ENCODE measurements around the gene PRELID1. TPM values are rescaled to one million over a fixed set of nuclear protein-coding genes. Genes with fewer than 3 reads are reported as not detected.

PRELID1 gene
- total and polyA plus RNA-seq, 8 donors = 72.3 to 154 (median 86.4) TPM

DNA sequence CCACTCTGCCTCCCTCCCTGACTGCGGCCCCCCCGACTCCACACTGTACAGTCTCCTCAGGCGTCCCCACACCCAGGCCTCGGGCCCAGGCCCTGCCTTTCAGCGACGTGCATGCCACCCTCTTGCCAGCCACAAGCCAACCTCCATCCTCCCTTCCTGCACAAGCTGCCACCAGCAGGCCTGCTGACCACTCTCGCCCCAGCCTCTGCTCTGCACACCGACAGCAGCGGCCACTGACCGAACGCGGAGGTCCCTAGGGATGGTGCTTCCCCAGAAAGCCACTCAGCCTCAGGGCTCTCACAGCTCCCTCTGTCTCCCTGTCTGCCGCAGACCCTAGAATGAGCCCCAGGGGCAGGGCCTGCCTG, 29.3 kb downstream of the PRELID1 start:
- peaks cover 0 to 93% of the 10 kb centered on the region in 2 donors for H3K36me3 ChIP-seq
- H3K27ac ChIP-seq = no peak overlapping the region
- intact Hi-C loops (cut with DNase I) = no loop called here
- no peaks in the 10 kb centered on the region for H3K27me3 ChIP-seq
- H3K9me3 ChIP-seq = no peaks in the 10 kb centered on the region
- H3K4me1 ChIP-seq = peaks cover 0 to 8% of the 10 kb centered on the region in 2 donors
- DNase-seq (peak in 1 of 4 donors; percentile 66), ATAC-seq (no peak)
- no peak overlapping the region for H3K4me3 ChIP-seq
- TF ChIP-seq, protein P1, sequence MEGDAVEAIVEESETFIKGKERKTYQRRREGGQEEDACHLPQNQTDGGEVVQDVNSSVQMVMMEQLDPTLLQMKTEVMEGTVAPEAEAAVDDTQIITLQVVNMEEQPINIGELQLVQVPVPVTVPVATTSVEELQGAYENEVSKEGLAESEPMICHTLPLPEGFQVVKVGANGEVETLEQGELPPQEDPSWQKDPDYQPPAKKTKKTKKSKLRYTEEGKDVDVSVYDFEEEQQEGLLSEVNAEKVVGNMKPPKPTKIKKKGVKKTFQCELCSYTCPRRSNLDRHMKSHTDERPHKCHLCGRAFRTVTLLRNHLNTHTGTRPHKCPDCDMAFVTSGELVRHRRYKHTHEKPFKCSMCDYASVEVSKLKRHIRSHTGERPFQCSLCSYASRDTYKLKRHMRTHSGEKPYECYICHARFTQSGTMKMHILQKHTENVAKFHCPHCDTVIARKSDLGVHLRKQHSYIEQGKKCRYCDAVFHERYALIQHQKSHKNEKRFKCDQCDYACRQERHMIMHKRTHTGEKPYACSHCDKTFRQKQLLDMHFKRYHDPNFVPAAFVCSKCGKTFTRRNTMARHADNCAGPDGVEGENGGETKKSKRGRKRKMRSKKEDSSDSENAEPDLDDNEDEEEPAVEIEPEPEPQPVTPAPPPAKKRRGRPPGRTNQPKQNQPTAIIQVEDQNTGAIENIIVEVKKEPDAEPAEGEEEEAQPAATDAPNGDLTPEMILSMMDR (IDR thresholded peaks at IDR 0.05) = no peak

DNA sequence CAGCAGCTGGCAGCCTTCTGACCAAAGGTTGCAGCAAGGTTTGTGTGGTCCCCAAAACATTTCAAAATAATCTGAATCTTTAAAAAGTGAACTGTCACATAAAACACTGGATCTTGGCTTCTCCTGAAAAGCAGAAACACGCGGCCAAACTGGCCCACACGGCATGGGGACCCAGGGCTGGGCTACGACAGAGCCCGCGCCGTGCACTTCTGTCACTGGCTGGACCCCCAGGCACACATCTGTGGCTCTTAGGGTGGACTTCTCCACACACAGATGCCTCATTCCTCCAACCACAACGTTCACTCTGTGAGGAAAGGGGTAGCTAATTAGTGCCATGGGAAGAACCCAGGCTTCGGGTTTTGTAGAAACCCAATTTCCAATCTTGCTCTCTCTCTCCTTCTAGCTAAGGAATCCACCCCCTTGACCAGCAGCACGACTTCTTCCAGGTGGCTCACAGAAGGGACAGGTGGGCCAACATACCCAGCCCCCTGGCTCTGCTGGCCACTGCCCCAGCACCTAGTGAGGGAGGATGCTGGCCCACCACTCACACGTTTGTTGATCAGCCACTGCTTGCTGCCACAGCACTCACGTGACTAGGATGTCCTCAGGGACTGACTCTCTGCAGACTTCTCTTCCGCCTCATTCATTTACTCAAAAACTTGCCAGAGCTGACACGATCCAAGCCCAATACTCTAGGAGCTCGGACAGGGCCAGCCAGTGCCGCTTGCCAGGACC, 30.0 kb downstream of the PRELID1 start:
- no peaks in the 10 kb centered on the region for H3K9me3 ChIP-seq
- no peak for ATAC-seq
- TF ChIP-seq, protein P1 (IDR thresholded peaks at IDR 0.05) = no peak
- peaks cover 0 to 9% of the 10 kb centered on the region in 2 donors for H3K4me1 ChIP-seq
- H3K4me3 ChIP-seq = no peak overlapping the region
- intact Hi-C loops (cut with DNase I) = no loop called here
- H3K36me3 ChIP-seq = peaks cover 0 to 96% of the 10 kb centered on the region in 2 donors
- no peaks in the 10 kb centered on the region for H3K27me3 ChIP-seq
- peak in 1 of 4 donors; percentile 33 for DNase-seq
- no peak overlapping the region for H3K27ac ChIP-seq

DNA sequence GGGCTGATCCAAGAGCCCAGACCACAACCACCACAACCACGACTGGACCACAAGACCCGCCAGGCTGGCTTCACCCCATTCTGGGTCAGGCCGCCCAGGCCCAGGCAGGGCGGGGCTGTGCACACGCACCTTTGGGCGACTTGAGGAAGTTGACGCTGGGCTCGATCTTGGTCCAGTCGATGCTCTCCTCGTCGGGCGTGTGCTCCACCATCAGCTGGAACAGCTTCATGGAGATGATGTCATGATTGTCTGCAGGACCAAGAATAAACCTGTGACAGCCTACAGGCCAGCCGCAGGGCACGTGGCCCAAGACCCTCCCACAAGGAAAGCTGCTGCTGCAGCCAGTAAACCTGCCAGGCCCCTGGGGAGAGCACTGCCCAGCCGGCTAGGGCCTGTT, 30.6 kb downstream of the PRELID1 start:
- DNase-seq = peak in 1 of 4 donors; percentile 55
- no peaks in the 10 kb centered on the region for H3K9me3 ChIP-seq
- no peak overlapping the region for H3K27ac ChIP-seq
- peaks cover 0 to 99% of the 10 kb centered on the region in 2 donors for H3K36me3 ChIP-seq
- peaks cover 0 to 15% of the 10 kb centered on the region in 2 donors for H3K4me1 ChIP-seq
- intact Hi-C loops (cut with DNase I) = no loop called here
- no peaks in the 10 kb centered on the region for H3K27me3 ChIP-seq
- TF ChIP-seq, protein P1 (IDR thresholded peaks at IDR 0.05) = no peak
- no peak overlapping the region for H3K4me3 ChIP-seq
- no peak for ATAC-seq

DNA sequence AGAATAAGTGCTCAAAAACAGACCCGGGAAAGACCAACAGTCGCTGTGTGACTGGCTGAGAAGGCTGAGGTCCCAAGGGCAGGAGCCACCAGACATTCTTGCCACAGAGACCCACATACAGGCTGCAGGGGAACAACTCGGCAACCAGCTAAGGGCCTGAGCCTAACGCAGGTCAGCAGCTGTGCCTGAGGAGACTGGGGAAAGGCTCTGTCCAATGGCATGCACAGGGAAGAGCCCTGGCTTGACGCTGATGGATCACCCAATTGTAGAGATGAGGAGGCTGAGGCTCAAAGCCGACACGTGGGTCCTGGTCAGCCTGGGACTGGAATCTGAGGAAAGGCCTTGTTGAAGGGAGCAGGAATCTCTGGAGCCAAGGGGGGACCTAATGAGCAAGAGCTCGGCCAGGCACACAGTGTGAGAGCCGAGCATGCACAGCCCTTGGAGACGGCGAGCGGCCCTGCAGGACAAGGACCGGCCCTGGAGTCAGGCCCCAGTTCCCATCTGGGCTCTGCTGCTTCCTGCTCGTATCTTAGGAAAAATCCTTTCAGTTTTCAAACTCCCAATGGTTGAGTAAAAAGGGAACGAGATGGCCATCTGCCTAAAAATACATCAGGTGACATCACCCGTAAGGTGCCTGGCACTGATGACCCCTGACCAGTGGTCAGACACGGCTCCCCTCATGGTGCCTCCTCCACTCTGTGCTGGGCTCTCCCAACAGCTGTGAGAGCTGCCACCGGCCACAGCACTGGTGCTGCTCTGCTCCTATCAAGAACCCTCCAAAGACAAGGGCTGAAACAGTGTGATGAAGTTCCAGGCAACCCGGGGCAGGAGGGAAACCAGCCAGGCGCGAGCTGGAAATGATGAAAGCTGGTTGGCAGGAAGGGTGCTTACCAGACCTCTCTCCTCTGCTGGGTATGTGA, 31.4 kb downstream of the PRELID1 start:
- no peak overlapping the region for H3K27ac ChIP-seq
- intact Hi-C loops (cut with DNase I) = no loop called here
- TF ChIP-seq, protein P1 (IDR thresholded peaks at IDR 0.05) = no peak
- H3K9me3 ChIP-seq = no peaks in the 10 kb centered on the region
- DNase-seq (peak in 1 of 4 donors; percentile 36), ATAC-seq (no peak)
- H3K36me3 ChIP-seq = peaks cover 0 to 93% of the 10 kb centered on the region in 2 donors
- no peak overlapping the region for H3K4me3 ChIP-seq
- H3K27me3 ChIP-seq = no peaks in the 10 kb centered on the region
- peaks cover 0 to 18% of the 10 kb centered on the region in 2 donors for H3K4me1 ChIP-seq

DNA sequence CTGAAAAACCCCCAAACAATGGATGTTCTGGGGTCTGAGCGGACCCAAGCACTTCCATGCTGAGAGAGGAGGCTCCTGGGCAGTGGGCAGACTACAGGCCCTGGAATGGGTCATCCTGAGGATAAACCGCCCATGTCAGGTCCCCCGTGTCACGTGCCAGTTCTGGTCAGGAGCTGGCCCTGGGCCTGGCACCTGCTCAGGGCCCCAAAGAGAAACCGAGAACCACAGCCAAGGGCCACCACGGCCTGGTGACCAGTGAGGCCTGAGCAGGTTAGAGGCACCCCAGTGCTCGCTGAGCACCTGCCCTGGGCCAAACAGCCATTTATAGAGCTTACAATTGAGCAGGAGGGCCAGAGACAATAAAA, 32.1 kb downstream of the PRELID1 start:
- Histone ChIP-seq H3K9me3 (no peaks in the 10 kb centered on the region), H3K27ac (no peak overlapping the region), H3K4me3 (no peak overlapping the region), H3K36me3 (peaks cover 0 to 87% of the 10 kb centered on the region in 2 donors), H3K4me1 (peaks cover 0 to 24% of the 10 kb centered on the region in 2 donors), H3K27me3 (no peaks in the 10 kb centered on the region)
- intact Hi-C loops (cut with DNase I) = no loop called here
- TF ChIP-seq, protein P1 (IDR thresholded peaks at IDR 0.05) = no peak
- ATAC-seq (no peak), DNase-seq (peak in 1 of 4 donors; percentile 34)
